Bladder microvascular endothelial cell (primary cell): ENCODE measurements around the gene TAF11L11. TPM values are rescaled to one million over a fixed set of nuclear protein-coding genes. Genes with fewer than 3 reads are reported as not detected.

Source experiments
- total RNA-seq: library from RNA; depleted of rRNA; stranded (reverse); fragments of >200 nt; gene quantifications from 2 replicates; pipeline ENCODE4 v1.2.3, GENCODE V29; 2014

The TAF11L11 gene
- not detected in 2 replicates for total RNA-seq

GRCh38 chr5:17603880-17604279 is at the start of gene TAF11L11:
Gene TAF11L11 (plus strand): TSS chr5:17604183.

DNA sequence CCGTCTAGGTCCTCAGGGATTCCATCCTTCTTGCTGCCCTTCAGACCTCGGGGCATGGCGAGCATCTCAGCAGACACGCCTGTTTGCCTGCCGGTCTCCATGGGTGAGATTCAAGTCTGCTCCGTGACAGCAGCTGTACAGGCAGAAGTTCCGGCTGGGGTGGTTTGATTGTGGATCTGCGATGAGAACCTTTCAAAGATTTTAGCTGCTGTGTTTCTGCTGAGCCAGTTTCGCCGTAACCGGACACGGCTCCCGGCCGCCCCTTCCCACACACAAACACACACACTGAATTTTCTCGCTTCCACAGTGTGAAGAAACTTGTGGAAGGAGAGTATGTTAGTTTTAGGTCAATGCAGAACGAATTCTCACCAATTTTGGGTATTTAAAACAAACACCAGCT is 18.3 kb upstream of the TAF11L11 start, which contains the start of gene TAF11L7:
Gene TAF11L7, minus strand, starts transcription at position 101 of the 400 bp plus-strand sequence.

GRCh38 chr5:17590860-17591259 is 13.1 kb upstream of the TAF11L11 start, which contains the start of gene TAF11L8:
Gene TAF11L8 (minus strand): TSS chr5:17590960.

GRCh38 chr5:17594255-17594654 is 9.7 kb upstream of the TAF11L11 start, which contains the start of gene TAF11L9:
Gene TAF11L9 (minus strand): TSS chr5:17594394.

DNA sequence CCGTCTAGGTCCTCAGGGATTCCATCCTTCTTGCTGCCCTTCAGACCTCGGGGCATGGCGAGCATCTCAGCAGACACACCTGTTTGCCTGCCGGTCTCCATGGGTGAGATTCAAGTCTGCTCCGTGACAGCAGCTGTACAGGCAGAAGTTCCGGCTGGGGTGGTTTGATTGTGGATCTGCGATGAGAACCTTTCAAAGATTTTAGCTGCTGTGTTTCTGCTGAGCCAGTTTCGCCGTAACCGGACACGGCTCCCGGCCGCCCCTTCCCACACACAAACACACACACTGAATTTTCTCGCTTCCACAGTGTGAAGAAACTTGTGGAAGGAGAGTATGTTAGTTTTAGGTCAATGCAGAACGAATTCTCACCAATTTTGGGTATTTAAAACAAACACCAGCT is 6.3 kb upstream of the TAF11L11 start, which contains the start of gene TAF11L10:
Gene TAF11L10, minus strand, starts transcription at position 101 of the 400 bp plus-strand sequence.

DNA sequence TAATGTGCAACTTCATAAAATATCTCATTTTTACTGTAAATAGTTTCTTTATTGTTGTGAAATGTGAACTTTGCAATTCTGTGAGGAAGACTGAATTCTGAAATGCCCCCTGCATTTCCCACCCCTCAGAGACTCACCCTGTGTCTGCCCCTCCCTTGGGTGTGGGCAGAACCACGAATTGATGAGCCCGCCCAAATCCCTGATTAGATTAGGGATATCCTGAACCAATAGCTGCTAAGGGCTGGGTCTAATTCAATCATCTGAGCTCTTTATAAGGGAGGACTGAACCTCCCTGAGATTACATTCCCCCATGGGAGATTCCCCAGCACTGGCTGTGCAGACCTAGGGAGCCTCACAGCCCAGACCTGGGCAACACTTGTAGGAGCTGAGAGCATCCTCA is 6.1 kb downstream of the TAF11L11 start, which contains the start of gene TAF11L12:
Gene TAF11L12, plus strand, starts transcription at position 301 of the 400 bp plus-strand sequence.

DNA sequence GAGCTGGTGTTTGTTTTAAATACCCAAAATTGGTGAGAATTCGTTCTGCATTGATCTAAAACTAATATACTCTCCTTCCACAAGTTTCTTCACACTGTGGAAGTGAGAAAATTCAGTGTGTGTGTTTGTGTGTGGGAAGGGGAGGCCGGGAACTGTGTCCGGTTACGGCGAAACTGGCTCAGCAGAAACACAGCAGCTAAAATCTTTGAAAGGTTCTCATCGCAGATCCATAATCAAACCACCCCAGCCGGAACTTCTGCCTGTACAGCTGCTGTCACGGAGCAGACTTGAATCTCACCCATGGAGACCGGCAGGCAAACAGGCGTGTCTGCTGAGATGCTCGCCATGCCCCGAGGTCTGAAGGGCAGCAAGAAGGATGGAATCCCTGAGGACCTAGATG is 27.8 kb downstream of the TAF11L11 start, which contains the start of gene TAF11L13:
Gene TAF11L13, plus strand, starts transcription at position 301 of the 400 bp plus-strand sequence.

GRCh38 chr5:17634160-17634559 is 30.2 kb downstream of the TAF11L11 start, which contains the start of gene TAF11L14:
Gene TAF11L14 (plus strand): TSS chr5:17634460.

Other genes starting within 250 kb of the TAF11L11 start
- gene TAF11L2, start 106.0 kb upstream of the TAF11L11 start, total RNA-seq: not detected in 2 replicates
- not detected in 2 replicates for gene TAF11L3, start 85.8 kb upstream of the TAF11L11 start, total RNA-seq
- not detected in 2 replicates for gene TAF11L4, start 82.4 kb upstream of the TAF11L11 start, total RNA-seq
- gene TAF11L5, start 78.9 kb upstream of the TAF11L11 start, total RNA-seq: not detected in 2 replicates
- gene TAF11L6, start 75.5 kb upstream of the TAF11L11 start, total RNA-seq: not detected in 2 replicates
- gene TAF11L7, start 18.4 kb upstream of the TAF11L11 start, total RNA-seq: not detected in 2 replicates
- not detected in 2 replicates for gene TAF11L8, start 13.2 kb upstream of the TAF11L11 start, total RNA-seq
- gene TAF11L9, start 9.8 kb upstream of the TAF11L11 start, total RNA-seq: not detected in 2 replicates
- gene TAF11L10, start 6.4 kb upstream of the TAF11L11 start, total RNA-seq: not detected in 2 replicates
- gene TAF11L12, start 6.2 kb downstream of the TAF11L11 start, total RNA-seq: not detected in 2 replicates
- gene TAF11L13, start 27.9 kb downstream of the TAF11L11 start, total RNA-seq: not detected in 2 replicates
- gene TAF11L14, start 30.3 kb downstream of the TAF11L11 start, total RNA-seq: not detected in 2 replicates